Activated B cell treated with CpG ODN at 0.5 μM for 24 hours (primary cell): ENCODE measurements around the gene RNLS. TPM values are rescaled to one million over a fixed set of nuclear protein-coding genes. Genes with fewer than 3 reads are reported as not detected.

Experiments
- ATAC-seq: fragments of 200-7000 bp; cut with Tn5 transposase; one replicate; pipeline ENCODE4 v1.10.0; 2021; ENCODE audit warnings: low read depth, mild to moderate bottlenecking, moderate library complexity
- CTCF ChIA-PET: fragments of 350-600 bp; sonication (Branson Sonifier 250); formaldehyde crosslinking; loops from one replicate; lab custom pipeline; 2021; ENCODE audit warnings: antibody characterized with exemption; lab: Charles Lee
- POLR2A ChIA-PET: fragments of 350-600 bp; sonication (Branson Sonifier 250); formaldehyde crosslinking; loops from one replicate; lab custom pipeline; 2021; ENCODE audit warnings: antibody characterized with exemption; lab: Charles Lee
- DNase-seq: peaks from one replicate; pipeline ENCODE4 v3.0.0; 2022
- H3K27ac Mint-ChIP-seq: one replicate; pipeline ENCODE4 v1.8.0; 2020; ENCODE audit warnings: mixed read lengths
- H3K27me3 Mint-ChIP-seq: one replicate; pipeline ENCODE4 v1.8.0; 2021; ENCODE audit warnings: mixed read lengths
- H3K36me3 Mint-ChIP-seq: one replicate; pipeline ENCODE4 v1.8.0; 2021; ENCODE audit warnings: low read depth, mixed read lengths
- H3K4me1 Mint-ChIP-seq: one replicate; pipeline ENCODE4 v1.8.0; 2021; ENCODE audit warnings: mixed read lengths
- H3K4me3 Mint-ChIP-seq: one replicate; pipeline ENCODE4 v1.8.0; 2020; ENCODE audit warnings: mild to moderate bottlenecking, mixed read lengths
- H3K9me3 Mint-ChIP-seq: one replicate; pipeline ENCODE4 v1.8.0; 2020; ENCODE audit warnings: mixed read lengths
- CTCF ChIP-seq: fragments of 200-600 bp; IDR thresholded peaks from one replicate; pipeline ENCODE4 v1.8.0; 2022; ENCODE audit warnings: antibody characterized with exemption, mild to moderate bottlenecking
- intact Hi-C: fragments of 100-400 bp; cut with micrococcal nuclease; formaldehyde crosslinking; loops from one replicate; pipeline ENCODE4 v1.15.1; 2024
- total RNA-seq: library from RNA; stranded (reverse); gene quantifications from 2 replicates; pipeline ENCODE4 v1.2.3, GENCODE V29; 2022

Gene RNLS
- total RNA-seq, 1 donor from 2014 or later, result 5.7 TPM

DNA sequence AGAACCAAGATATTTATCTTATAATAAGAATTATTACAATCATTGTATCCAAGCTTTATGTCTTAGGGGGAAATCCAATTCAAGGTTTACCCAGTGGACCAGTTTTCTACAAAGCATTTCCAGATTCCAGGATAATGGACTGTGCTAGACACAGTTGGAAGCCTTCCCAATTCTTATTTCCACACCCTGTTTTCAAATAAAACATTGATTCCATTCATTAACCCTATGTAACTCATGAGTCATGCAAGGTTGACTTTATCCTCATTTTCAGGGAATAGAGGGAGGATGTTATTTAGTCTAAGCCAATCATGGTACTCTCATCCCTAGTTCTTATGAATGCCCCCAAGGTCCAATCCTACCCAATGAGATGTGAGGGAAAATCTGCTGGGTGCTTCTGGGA is 145.7 kb downstream of the RNLS start:
- no peak overlapping the region for H3K27ac Mint-ChIP-seq
- TF ChIP-seq CTCF, result no peak
- no peak overlapping the region for H3K4me3 Mint-ChIP-seq
- no peaks in the 10 kb centered on the region for H3K4me1 Mint-ChIP-seq
- POLR2A ChIA-PET, result interaction anchor here (0.8 kb wide), 1 partner anchor 42 kb away, joined by 4 read pairs; no protein-coding TSS in a partner anchor
- intact Hi-C loops, result no loop called here
- CTCF ChIA-PET, result no interaction called here
- DNase-seq, result no peak
- ATAC-seq, result no peak
- no peaks in the 10 kb centered on the region for H3K36me3 Mint-ChIP-seq
- no peaks in the 10 kb centered on the region for H3K27me3 Mint-ChIP-seq
- H3K9me3 Mint-ChIP-seq, result peaks cover 1% of the 10 kb centered on the region

GRCh38 chr10:88433565-88434186 is 149.4 kb downstream of the RNLS start:
- DNase-seq (no peak), ATAC-seq (no peak)
- intact Hi-C loops, result no loop called here
- Mint-ChIP-seq H3K36me3 (no peaks in the 10 kb centered on the region), H3K4me3 (no peak overlapping the region), H3K9me3 (peaks cover 2% of the 10 kb centered on the region), H3K27me3 (no peaks in the 10 kb centered on the region), H3K27ac (no peak overlapping the region), H3K4me1 (no peaks in the 10 kb centered on the region)
- POLR2A ChIA-PET, result no interaction called here
- CTCF ChIA-PET, result no interaction called here
- TF ChIP-seq CTCF, result no peak

GRCh38 chr10:88431103-88431502 is 152.0 kb downstream of the RNLS start:
- Mint-ChIP-seq H3K4me1 (no peaks in the 10 kb centered on the region), H3K9me3 (peaks cover 2% of the 10 kb centered on the region), H3K27me3 (no peaks in the 10 kb centered on the region), H3K4me3 (no peak overlapping the region), H3K27ac (no peak overlapping the region), H3K36me3 (no peaks in the 10 kb centered on the region)
- ChIA-PET POLR2A (no interaction called here), CTCF (no interaction called here)
- TF ChIP-seq CTCF, result no peak
- no peak for ATAC-seq
- intact Hi-C loops, result no loop called here
- DNase-seq, result no peak

GRCh38 chr10:88428976-88429375 is 154.1 kb downstream of the RNLS start:
- DNase-seq, result no peak
- no peak overlapping the region for H3K27ac Mint-ChIP-seq
- no peak for ATAC-seq
- peaks cover 2% of the 10 kb centered on the region for H3K9me3 Mint-ChIP-seq
- H3K27me3 Mint-ChIP-seq, result no peaks in the 10 kb centered on the region
- ChIA-PET CTCF (no interaction called here), POLR2A (no interaction called here)
- no peaks in the 10 kb centered on the region for H3K36me3 Mint-ChIP-seq
- intact Hi-C loops, result no loop called here
- no peaks in the 10 kb centered on the region for H3K4me1 Mint-ChIP-seq
- no peak for TF ChIP-seq CTCF
- H3K4me3 Mint-ChIP-seq, result no peak overlapping the region

GRCh38 chr10:88428442-88428841 is 154.7 kb downstream of the RNLS start:
- intact Hi-C loops, result no loop called here
- TF ChIP-seq CTCF, result no peak
- no peak for ATAC-seq
- ChIA-PET POLR2A (no interaction called here), CTCF (no interaction called here)
- Mint-ChIP-seq H3K27me3 (no peaks in the 10 kb centered on the region), H3K4me1 (no peaks in the 10 kb centered on the region), H3K9me3 (peaks cover 2% of the 10 kb centered on the region), H3K27ac (no peak overlapping the region), H3K36me3 (no peaks in the 10 kb centered on the region), H3K4me3 (no peak overlapping the region)
- DNase-seq, result no peak
